ENCODE data around the gene DHH. TPM values are rescaled to one million over a fixed set of nuclear protein-coding genes. Genes with fewer than 3 reads are reported as not detected.
A peak's percentile ranks its signal among the peaks of the same experiment; 100 is the strongest.

DHH gene
- total and polyA plus RNA-seq, 9 of the 15 experiments (the other 6 are each of a cell fraction or from before 2014, with no cell fraction given) = 0.07 to 2.6 (median 0.54) TPM

- no peak for TF ChIP-seq ZNF696 (CRISPR knock-in tag; conservative IDR thresholded peaks at IDR 0.05)
- TF ChIP-seq OTX1 (CRISPR knock-in tag; IDR thresholded peaks at IDR 0.05) = peak; percentile 54; the same call in 1 of the 2 replicates
- TF ChIP-seq ZNF395 (CRISPR knock-in tag; IDR thresholded peaks at IDR 0.05) = no peak
- TF ChIP-seq NFIC (IDR thresholded peaks at IDR 0.05) = peak; percentile 76
- no peak for TF ChIP-seq ZNF280B (CRISPR knock-in tag; IDR thresholded peaks at IDR 0.05)
- no peak for TF ChIP-seq RFX7 (CRISPR knock-in tag; IDR thresholded peaks at IDR 0.05)
- no peak for TF ChIP-seq MYBL2 (IDR thresholded peaks at IDR 0.05; ENCODE audit: low read depth)
- no peak for TF ChIP-seq MYBL2 (CRISPR knock-in tag; IDR thresholded peaks at IDR 0.05; ENCODE audit: borderline replicate concordance)
- TF ChIP-seq CHD4 (IDR thresholded peaks at IDR 0.05; ENCODE audit: insufficient read depth, insufficient replicate concordance, low read depth, low read length, poor library complexity, severe bottlenecking) = no peak
- TF ChIP-seq ZEB2 (IDR thresholded peaks at IDR 0.05) = no peak
- TF ChIP-seq KLF13 (tag; IDR thresholded peaks at IDR 0.05; ENCODE audit: borderline replicate concordance, low read depth) = no peak
- no peak for TF ChIP-seq RBM25 (IDR thresholded peaks at IDR 0.05; ENCODE audit: low read depth, low read length, severe bottlenecking)
- no peak for TF ChIP-seq GABPB2 (CRISPR knock-in tag; conservative IDR thresholded peaks at IDR 0.05)
- TF ChIP-seq PYGO2 (tag; IDR thresholded peaks at IDR 0.05) = peak; percentile 39; the same call in 1 of the 2 replicates
- TF ChIP-seq, protein P1, sequence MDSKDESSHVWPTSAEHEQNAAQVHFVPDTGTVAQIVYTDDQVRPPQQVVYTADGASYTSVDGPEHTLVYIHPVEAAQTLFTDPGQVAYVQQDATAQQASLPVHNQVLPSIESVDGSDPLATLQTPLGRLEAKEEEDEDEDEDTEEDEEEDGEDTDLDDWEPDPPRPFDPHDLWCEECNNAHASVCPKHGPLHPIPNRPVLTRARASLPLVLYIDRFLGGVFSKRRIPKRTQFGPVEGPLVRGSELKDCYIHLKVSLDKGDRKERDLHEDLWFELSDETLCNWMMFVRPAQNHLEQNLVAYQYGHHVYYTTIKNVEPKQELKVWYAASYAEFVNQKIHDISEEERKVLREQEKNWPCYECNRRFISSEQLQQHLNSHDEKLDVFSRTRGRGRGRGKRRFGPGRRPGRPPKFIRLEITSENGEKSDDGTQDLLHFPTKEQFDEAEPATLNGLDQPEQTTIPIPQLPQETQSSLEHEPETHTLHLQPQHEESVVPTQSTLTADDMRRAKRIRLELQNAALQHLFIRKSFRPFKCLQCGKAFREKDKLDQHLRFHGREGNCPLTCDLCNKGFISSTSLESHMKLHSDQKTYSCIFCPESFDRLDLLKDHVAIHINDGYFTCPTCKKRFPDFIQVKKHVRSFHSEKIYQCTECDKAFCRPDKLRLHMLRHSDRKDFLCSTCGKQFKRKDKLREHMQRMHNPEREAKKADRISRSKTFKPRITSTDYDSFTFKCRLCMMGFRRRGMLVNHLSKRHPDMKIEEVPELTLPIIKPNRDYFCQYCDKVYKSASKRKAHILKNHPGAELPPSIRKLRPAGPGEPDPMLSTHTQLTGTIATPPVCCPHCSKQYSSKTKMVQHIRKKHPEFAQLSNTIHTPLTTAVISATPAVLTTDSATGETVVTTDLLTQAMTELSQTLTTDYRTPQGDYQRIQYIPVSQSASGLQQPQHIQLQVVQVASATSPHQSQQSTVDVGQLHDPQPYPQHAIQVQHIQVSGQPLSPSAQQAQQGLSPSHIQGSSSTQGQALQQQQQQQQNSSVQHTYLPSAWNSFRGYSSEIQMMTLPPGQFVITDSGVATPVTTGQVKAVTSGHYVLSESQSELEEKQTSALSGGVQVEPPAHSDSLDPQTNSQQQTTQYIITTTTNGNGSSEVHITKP (IDR thresholded peaks at IDR 0.05; ENCODE audit: partially characterized antibody) = no peak
- TF ChIP-seq CREB3 (tag; conservative IDR thresholded peaks at IDR 0.05; ENCODE audit: low read depth) = no peak
- TF ChIP-seq MAZ (CRISPR knock-in tag; conservative IDR thresholded peaks at IDR 0.05 in 1 of 2, IDR thresholded peaks at IDR 0.05 in 1 of 2) = peak; percentile 76 to 95
- TF ChIP-seq ZNF551 (CRISPR knock-in tag; IDR thresholded peaks at IDR 0.05) = no peak
- no peak for TF ChIP-seq CBFB (CRISPR knock-in tag; IDR thresholded peaks at IDR 0.05)
- peak; percentile 32; the same call in 1 of the 2 replicates for TF ChIP-seq HNRNPUL1 (IDR thresholded peaks at IDR 0.05; ENCODE audit: low read length)
These were observed 36.7 kb upstream of the DHH start, which contains the start of gene TUBA1B (continued) for GRCh38 chr12:49131051-49131893.
